HG02588 (cell line): Measurements from ENCODE around the gene TMEM150A.
"Not testable (repeated sequence)": the region's sequence is repeated elsewhere in the genome, so short reads cannot be mapped to it uniquely, and the experiment has no call there.

Experiments
- ATAC-seq: cut with Tn5 transposase; IDR thresholded peaks from one replicate; pipeline ENCODE4 v1.9.1; 2021; ENCODE audit warnings: mild to moderate bottlenecking, moderate library complexity; ENCODE audit not compliant: unreplicated experiment

TMEM150A gene

GRCh38 chr2:85602476-85603234, at the start of gene TMEM150A:
TMEM150A (minus strand) TSS chr2:85602698; CDS start chr2:85601948, 750 bp downstream.
- ATAC-seq: peak; percentile 95

DNA sequence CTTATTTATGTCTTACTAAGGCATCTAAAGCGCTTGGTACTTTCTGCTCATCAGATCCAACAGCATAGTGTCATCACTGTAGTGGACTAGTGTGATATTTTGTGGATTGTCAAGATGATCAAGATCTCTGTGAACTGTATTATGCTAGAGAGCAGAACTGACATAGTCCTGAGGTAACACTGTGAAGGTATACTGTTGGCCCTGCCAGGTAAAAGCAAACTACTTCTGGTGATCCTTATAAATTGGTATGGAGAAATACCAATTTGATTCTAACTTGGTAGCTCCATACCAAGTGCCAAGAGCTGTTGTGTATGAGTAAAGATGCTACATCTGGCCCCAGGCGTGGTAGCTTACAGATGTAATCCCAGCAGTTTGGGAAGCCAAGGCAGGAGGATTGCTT, 49.6 kb upstream of the TMEM150A start:
- ATAC-seq: no peak

- no peak for ATAC-seq
Observed at GRCh38 chr2:85651097-85651496, 48.6 kb upstream of the TMEM150A start.

DNA sequence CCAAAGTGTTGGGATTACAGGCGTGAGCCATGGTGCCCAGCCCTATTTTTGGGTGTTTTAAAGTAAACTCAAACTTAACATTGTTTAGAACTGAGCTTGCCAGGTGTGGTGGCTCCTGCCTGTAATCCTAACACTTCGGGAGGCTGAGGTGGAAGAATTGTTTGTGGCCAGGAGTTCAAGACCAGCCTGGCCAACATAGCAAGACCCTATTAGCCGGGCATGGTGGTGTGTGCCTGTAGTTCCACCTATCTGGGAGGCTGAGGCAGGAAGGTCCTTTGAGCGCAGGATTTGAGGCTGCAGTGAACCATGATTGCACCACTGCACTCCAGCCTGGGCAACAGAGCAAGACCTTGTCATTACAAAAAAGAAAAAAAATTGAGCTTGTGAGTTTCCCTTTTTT, 48.0 kb upstream of the TMEM150A start:
- ATAC-seq: no peak

GRCh38 chr2:85649201-85650190, 47.0 kb upstream of the TMEM150A start:
- ATAC-seq: no peak

DNA sequence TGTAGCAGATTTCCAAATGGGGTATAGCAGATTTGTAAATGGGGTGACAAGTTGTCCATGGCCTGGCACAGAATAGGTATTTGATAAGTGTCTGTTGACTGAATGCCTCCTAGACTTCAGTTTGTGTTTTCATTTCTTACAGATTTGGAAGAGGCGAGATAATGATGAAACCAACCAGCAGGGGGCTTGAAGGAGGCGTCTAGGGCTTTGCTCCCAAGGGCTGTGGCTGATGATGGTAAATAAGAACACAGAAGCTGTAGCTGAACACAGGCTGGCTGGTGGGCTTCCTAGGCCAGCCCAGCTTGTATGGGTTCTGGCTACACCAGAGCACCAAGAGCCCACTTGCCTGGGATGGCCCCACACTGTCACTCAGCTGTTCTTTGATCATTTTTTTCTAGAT, 46.1 kb upstream of the TMEM150A start:
- ATAC-seq: no peak

DNA sequence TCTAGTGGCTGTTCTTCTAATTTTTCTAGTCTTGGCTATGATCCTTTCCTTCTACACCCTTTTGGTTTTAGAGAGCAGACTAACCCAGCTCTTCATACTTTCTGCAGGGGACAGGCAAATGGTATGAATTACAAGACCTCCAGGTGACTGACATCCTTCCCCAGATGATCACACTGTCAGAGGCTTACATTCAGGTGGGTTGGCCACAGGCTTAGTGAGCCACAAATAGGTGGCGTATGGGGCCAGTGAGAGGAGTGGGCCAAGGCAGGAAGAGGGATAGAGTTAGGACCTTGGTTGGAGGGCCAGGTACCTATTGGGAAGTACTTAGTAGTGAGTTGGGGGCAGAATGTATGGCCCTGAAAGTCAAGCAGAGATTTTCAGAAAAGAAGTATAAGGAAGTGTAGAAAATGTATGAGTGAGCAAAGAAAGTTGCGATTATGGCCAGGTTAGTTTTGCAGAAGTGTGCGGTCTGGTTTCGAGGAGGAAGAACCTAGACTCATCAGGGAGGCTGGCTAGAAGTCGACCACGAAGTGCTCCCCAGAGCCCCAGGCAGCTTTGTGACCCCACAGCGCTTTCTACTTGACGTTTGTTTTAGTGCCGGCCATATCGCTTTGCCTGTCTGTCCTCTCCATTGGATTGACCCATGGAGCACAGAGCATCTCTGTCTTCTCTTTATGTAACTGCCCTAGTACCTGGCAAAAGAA, 45.5 kb upstream of the TMEM150A start:
- no peak for ATAC-seq

GRCh38 chr2:85646166-85646565, 43.7 kb upstream of the TMEM150A start:
- no peak for ATAC-seq

DNA sequence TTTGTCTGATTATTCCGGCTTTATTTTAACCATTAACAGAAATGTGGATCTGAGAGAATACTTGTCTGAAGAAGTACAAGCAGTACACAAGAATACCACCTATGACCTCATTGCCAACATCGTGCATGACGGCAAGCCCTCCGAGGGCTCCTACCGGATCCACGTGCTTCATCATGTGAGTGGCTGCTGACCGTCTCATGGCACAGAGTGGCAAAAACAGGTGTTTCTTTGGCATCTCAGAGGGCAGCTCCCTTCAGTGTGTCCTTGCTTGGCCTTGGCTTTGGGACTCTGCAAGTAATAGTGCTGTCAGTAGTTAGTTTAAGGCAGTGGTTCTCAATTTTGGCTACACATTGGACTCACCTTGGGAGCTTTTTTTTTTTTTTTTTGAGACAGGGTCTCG, 42.4 kb upstream of the TMEM150A start:
- no peak for ATAC-seq

DNA sequence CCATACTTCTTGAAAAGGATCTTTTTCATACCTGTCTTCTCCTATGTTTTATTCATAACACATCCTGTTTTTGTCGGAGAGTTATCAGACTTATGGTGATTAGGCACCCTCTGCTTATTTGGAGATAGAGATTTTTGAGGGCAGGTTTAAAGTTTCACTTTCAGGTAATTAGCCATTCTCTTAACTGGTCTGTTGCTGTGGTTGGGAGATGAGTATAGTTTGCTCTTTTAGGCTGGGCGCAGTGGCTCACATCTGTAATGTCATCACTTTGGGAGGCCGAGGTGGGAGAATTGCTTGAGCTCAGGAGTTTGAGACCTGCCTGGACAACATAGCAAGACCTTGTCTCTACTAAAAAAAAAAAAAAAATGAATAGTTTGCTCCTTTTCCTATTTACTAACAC, 40.2 kb upstream of the TMEM150A start:
- ATAC-seq: peak; percentile 57

- no peak for ATAC-seq
Observed at GRCh38 chr2:85635636-85636035, 33.1 kb upstream of the TMEM150A start.

GRCh38 chr2:85635011-85635410, 32.5 kb upstream of the TMEM150A start:
- no peak for ATAC-seq

DNA sequence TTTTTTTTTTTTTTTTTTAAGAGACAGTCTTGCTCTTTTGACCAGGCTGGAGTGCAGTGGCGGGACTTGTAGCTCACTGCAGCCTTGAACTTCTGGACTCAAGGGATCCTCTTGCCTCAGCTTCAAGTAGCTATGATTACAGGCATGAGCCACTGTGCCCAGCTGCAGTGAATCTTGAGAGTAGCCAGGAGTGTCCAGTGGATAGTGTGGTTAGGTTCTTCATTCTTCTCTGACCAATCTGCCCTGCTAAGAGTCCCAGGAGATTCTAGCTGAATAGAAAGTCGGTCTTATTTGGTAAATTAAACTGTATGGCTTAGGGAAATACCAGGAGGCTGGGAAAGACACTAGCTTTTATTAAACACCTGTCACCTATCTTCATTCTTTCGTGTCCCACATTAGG, 28.8 kb upstream of the TMEM150A start:
- no peak for ATAC-seq

DNA sequence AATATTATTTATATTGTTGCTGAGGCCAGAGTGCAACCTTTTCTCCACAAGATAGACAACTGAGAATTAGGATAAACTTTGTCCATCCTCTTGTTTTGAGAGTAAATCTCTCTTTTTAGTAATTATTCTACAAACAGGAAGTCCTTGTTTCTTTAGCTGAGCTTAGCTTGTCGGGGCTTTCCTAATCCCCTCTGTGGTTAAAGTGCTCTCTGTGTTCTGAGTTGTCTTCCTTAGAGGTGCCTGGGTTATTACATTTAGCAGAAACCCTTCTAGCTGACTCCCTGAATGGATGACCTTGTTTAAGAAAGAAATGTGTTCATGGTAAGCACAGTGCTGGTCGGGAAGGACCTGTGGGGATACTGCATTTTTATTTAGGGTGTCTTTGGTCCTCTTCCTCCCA, 26.2 kb upstream of the TMEM150A start:
- peak; percentile 60 for ATAC-seq

GRCh38 chr2:85623991-85624390, 21.5 kb upstream of the TMEM150A start:
- no peak for ATAC-seq

GRCh38 chr2:85621338-85621737, 18.8 kb upstream of the TMEM150A start:
- no peak for ATAC-seq

- no peak for ATAC-seq
Observed at GRCh38 chr2:85619617-85620016, 17.1 kb upstream of the TMEM150A start.

DNA sequence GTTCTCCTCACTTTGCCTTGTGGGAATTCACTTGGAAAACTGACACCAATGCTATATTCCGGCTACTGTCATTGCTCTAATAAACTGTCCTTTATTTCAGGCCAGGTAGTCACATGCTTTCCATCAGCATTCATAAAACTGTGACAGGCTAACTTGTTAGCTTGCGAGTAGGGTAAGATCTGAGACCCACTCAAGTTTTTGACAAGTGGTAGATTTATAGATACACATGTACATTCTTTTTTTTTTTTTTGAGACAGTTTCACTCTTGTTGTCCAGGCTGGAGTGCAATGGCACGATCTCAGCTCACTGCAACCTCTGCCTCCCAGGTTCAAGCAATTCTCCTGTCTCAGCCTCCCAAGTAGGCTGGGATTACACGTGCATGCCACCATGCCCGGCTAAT, 15.2 kb upstream of the TMEM150A start:
- not testable (repeated sequence) for ATAC-seq

DNA sequence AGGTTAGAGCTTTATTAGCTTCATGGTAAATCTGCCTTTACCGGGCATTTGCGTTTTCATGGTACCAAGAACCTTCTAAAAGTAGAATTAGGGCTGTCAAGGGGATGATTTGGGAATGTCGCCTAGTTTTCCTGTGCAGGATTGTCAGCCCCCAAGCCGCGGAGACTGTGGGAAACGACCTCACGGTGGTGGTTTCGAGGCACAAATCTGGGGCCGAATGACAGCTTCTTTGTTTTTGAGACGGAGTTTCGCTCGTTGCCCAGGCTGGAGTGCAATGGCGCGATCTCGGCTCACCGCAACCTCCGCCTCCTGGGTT, 12.9 kb upstream of the TMEM150A start:
- ATAC-seq: no peak

DNA sequence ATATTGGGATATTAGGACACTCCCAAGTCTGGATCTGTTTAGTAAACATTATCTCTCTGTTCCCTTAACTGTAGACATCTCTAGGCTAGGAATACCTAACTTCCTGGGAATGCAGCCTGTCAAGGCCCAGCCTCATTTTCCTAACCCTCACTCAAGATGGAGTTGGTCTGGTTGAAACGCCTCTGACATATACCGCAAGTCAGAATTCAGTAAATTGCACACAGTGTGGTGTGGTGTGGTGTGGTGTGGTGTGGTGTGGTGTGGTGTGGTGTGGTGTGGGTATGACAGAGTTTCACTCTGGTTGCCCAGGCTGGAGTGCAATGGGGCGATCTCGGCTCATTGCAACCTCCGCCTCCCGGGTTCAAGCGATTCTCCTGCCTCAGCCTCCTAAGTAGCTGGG, 12.3 kb upstream of the TMEM150A start:
- ATAC-seq: not testable (repeated sequence)

DNA sequence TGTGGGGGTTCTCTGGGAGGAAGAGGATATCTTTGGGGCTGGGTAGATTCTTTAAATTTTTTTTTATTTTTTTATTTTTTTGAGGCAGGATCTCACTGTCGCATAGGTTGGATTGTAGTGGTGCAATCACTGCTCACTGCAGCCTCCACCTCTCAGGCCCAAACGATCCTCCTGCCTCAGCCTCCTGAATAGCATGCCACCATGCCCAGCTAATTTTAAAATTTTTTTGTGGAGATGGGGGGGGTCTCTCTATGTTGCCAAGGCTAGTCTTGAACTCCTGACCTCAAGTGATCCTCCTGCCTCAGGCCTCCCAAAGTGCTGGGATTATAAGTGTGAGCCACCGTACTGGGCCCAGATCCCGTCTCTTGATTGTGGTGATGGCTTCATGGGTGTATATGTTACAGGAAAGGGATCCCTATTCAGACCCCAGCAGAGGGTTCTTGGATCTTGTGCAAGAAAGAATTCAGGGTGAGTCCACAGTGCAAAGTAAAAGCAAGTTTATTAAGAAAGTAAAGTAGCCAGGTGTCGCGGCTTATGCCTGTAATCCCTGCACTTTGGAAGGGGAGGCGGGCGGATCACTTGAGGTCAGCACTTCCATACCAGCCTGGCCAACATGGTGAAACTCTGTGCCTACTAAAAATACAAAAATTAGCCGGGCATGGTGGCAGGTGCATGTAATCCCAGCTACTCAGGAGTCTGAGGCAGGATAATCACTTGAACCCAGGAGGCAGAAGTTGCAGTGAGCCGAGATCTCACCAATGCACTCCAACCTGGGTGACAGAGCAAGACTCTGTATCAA, 11.4 kb upstream of the TMEM150A start:
- no peak for ATAC-seq
